HG03103 (cell line): ENCODE results near the gene ADAMTSL1.

Source experiments
- ATAC-seq: cut with Tn5 transposase; IDR thresholded peaks from one replicate; pipeline ENCODE4 v1.9.1; 2021; ENCODE audit warnings: low read depth; ENCODE audit not compliant: unreplicated experiment

ADAMTSL1 gene

GRCh38 chr9:18639911-18640310 is 166.0 kb downstream of the ADAMTSL1 start:
- ATAC-seq, result no peak

GRCh38 chr9:18658804-18659705 is 185.1 kb downstream of the ADAMTSL1 start:
- no peak for ATAC-seq

DNA sequence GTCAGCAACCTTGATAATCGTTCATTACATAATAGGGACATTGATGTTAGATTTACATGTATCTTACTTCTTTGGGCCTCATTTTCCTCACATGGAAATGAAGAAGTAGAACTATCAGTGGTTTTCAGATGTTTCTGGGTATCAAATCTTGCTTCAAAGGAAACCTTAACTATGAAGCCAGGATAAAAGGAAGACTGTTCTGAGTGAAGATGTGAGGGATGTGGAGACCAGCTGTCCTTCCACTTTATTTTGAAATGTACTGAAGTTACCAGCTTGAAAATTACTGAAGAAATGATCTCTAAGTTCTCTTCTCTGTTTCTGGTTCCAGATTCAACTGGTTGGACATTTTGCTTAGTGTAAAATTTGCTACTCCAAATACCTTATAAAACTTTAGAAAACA is 186.0 kb downstream of the ADAMTSL1 start:
- ATAC-seq, result no peak

DNA sequence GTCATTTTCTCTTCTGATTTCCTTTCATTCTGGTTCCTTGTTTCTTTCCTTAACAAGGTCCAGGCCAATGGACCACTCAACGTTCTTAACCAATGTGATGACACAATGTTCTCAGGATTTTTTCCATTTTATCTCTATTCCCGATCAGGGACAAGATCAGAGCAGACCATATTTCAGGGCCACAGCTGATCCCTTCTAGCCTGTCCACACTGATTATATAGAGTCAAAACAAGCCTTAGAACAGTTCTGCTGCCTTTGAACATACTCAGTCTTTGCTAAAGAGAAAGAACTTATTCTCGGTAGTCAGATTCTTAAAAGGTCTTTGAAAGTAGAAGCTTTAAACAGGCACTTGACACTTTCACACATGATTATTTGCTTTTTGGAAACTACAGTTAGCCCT is 188.4 kb downstream of the ADAMTSL1 start:
- ATAC-seq, result no peak

GRCh38 chr9:18665947-18666346 is 192.0 kb downstream of the ADAMTSL1 start:
- ATAC-seq, result no peak

- no peak for ATAC-seq
Observed at GRCh38 chr9:18666348-18666747, 192.4 kb downstream of the ADAMTSL1 start.

DNA sequence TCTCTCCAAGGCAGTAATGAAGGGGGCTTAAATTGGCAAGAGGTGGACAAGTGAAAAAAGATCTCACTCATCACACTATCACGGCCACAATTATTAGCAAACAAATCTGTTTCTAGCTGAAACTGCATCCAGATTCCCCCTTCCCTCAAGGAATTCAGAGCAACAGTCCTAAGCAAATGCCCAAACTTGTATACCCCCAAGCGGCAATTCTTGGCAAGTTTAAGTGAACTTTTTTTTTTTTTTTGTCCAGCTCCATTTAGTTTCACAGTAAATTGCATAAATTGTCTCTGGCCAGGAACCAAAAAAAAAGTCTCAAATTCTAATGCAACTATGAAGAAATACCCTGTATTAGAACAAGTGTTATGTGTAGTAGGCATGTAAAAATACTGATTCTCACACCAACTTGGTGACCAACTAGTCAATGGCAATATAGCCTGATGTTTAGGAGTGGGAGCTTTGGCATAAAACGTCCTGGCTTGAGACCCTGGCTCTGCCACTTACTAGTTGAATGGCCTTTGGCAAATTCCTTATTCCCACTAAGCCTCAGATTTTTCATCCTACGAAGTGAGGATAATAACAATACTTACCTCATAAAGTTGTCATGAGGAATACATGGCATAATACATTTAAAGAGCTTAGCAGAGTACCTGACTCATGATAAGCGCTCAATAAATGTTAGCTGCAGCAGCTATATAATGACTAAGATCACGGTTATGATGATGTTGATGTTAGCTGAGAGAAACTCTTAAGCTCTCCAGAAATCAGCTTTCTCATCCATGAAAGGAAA is 193.2 kb downstream of the ADAMTSL1 start:
- ATAC-seq, result no peak

DNA sequence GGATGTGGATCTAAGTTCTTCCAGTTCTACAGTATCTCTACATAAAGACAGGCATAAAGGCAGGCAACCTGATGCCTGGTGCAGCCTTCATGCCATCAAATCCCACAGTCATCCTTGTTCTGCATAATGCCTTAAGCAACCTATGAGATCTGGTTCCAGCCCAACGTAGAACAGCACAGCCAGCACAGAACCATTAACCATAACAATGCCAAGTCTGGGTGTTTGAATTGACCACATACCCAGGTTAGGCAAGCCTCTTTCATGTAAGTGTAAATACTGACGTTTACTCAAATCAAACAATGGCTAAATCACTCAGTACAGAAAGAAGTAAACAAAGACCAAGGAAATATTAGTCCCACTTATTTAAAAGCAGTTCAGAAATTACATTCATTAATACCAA is 195.0 kb downstream of the ADAMTSL1 start:
- ATAC-seq, result no peak

DNA sequence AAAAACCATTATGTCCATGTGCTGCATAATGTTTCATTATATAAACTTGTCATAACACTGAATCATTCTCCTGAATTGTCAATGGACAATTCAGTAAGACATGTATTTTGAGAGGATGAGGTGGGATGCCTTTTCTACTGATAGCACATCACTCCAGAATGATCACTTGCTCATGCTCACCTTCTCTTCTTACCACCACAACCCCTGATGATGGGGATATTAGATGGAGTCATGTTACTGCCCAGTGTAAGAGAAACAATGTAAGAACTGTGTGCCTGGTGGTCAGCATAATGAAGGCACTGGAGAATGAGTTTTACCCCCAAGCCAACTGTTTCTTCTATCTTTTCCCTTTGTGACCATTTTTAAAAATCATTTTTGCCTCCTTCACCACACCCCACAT is 198.8 kb downstream of the ADAMTSL1 start:
- no peak for ATAC-seq

- no peak for ATAC-seq
Observed at GRCh38 chr9:18673179-18673578, 199.2 kb downstream of the ADAMTSL1 start.

- ATAC-seq, result no peak
Observed at GRCh38 chr9:18675332-18675731, 201.4 kb downstream of the ADAMTSL1 start.

- ATAC-seq, result no peak
Observed at GRCh38 chr9:18675973-18676372, 202.0 kb downstream of the ADAMTSL1 start.

DNA sequence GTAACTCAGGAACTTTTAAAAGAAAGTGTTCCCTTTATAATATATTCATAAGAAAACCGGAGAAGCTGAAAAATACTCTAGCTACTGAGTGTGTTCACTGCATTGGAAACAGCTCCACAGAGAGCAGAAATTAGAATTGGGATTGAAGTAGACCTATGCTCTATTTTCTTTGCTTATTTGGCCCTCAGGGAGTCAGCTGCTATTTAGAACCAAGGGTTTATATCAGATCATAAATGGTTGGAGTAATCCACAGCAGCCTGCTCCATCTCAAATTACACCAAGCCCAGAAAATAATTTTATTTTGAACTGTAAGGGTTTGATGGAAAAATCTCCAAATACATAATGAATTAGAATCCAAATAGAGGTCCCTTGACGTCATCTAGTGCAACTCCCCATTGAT is 202.6 kb downstream of the ADAMTSL1 start:
- no peak for ATAC-seq

GRCh38 chr9:18678821-18679590 is 205.1 kb downstream of the ADAMTSL1 start:
- ATAC-seq, result no peak

DNA sequence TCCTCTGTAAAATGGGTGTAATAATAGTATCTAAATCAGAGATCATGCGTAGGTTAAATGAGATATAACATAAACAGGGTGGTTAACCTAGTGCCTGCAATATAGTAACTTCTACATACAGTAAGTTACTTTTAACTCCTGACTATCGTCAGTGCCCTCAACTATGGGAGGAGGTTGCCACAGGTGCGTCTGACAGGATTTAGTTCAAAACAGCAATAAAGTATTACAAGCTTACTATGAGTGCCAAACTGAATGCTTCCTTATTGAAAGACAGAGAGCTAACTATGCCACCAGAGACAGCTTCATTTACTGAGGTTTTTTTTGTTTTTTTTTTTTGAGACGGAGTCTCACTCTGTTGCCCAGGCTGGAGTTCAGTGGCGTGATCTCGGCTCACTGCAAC is 209.0 kb downstream of the ADAMTSL1 start:
- ATAC-seq, result no peak

GRCh38 chr9:18683312-18683711 is 209.4 kb downstream of the ADAMTSL1 start:
- no peak for ATAC-seq

DNA sequence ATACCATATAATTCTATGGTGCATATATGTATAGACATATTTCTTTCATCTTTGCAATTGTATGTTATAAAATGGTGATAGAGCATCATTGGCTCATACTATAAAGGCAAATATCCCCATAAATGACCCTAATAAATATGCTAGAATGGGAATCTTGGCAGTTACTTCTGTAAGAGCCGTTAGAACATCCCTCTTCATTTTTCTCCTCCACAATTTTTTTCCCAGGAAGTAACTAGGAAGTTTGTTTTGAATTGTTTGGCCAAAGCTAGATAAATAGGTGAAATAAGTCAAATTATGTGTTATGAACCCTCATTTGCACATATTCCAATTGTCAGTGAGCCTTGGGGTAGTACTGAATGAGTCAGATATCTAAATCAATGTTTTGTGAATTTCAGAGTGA is 209.9 kb downstream of the ADAMTSL1 start:
- ATAC-seq, result no peak

DNA sequence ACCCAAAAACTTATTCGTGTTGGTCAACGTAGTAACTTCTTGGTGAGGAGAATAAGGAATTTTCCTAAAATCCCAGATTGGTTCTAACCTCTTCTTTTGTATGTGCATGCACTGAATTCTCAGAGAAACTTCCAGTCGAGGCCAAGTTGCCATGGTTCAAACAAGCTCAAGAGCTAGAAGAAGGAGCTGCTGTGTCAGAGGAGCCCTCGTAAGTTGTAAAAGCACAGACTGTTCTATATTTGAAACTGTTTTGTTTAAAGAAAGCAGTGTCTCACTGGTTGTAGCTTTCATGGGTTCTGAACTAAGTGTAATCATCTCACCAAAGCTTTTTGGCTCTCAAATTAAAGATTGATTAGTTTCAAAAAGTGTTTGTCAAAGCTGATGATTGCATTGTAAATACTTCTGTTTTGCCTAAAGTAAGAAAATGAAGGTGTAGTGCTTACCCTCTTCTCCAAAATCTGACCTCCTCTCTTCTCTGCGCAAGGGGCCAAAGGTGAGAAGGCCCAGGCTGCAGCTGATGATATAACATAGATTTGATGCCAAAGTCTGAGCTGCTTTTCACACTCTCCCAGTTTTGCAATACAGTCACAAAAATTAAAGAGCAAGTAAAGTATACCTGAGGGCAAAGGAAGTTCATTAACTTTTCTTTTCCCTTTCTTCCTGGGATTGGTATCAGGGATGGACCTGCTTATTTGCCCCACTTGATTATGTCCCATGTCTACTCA is 210.8 kb downstream of the ADAMTSL1 start:
- no peak for ATAC-seq

GRCh38 chr9:18688581-18689565 is 214.9 kb downstream of the ADAMTSL1 start:
- no peak for ATAC-seq
